ENCODE measurements around the gene HLA-DOA.
A peak's percentile ranks its signal among the peaks of the same experiment; 100 is the strongest.

HLA-DOA gene

DNA sequence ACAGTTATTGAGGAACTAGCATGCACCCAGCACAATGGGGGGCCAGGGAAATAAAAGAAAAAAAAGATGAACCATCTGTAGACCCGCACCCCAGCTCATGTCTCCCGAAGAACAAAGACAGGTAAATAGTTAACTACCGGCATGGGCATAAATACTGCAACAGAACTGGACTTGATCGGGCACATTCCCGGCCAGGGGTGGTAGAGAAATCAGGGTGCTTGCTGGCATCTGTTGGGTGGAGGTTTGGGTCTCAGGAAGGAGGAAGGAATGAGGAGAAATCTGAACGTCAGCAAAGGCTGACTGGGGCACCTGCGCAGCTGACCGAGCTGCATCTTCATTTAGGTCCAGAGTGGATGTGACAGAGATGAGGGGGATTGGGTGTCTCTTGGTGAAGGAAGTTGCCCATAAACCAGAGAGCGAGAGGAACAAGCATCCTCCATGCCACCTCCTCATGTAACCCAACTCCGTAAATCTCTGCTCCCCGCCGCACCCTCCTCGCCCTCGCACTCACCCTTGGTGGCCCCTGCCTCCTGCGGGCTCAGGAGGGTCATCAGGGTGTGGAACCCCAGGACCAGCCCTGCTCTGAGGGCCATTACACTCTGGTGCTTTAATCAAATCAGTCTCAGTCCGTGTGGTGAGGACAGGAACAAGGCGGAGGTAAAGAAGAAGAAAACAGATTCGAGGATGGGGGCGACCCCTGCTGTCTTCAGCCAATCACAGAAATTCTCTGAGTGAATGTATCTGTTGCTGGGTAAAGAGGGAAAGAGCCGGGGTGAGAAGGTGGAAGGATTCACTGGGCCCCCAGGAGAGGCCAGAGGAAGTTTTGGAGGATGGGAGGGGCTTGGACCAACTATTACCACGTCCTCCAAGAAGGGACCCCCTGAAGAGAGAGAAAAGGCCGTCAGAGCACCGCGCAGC, at the start of gene HLA-DOA:
Gene HLA-DOA (minus strand): TSS at position 648 of the 918 bp plus-strand sequence.
- peak; percentile 59 to 63 for DNase-seq

DNA sequence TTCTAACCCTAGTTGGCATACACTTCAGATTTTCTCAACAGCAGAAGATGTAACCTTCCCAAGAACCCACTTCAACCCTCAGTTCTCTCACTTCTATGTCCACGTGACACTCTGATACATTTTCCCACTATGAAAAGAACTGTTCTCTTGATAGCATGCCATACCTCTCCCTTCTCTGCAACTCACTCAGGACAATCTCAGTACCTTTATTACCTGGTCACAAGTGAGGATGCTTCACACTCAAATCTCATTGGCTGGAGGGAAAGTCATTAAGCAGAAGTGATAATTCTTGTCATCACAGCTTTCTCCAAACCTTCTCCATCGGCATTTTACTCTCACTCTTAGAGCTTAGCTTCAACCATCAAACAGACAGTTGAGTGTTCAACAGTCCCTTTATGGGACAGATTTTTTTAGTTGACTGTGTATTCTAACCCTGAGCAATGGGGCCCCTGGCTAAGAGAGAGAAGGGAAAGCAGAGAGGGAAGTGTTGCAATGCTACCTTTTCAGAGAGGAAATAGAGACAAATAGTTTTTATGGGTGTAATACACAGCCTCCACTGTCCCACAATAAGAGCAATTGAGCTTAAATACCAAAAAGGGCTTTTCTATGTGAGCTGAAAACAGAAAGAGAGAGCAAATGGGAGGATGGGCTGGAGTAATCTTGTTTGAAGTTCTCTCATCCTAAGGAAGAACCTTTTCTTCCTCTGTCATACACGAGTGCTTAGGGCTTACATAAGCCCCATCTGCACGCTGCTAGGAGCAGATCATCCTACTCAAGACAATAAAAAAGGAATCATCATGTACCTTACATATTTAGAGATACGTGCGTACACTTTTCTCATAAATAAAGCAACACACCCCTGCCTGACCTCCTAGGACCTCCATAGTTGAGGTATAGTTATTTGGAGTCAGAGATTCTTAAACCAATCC, 48.1 kb upstream of the HLA-DOA start:
- DNase-seq: no peak

DNA sequence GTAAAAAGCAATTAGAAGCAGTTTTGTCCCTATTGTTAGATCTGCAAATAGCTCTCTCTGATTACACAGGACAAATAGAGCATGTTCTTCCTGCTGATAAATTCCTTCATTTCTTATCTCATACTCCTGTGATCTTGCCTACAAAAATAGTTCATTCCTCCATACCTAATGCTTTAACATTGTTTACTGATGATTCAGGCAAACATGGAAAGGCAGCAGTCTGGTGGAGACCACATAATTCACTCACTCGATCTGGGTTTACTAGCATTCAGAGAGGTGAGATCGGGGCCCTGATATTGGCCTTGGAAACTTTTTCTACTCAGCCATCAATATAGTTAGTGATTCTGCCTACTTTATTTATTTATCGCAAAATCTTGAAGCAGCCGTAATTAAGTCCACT, 43.8 kb upstream of the HLA-DOA start:
- no peak for DNase-seq

- DNase-seq: no peak
Measured at GRCh38 chr6:33052627-33053026, 43.2 kb upstream of the HLA-DOA start.

DNA sequence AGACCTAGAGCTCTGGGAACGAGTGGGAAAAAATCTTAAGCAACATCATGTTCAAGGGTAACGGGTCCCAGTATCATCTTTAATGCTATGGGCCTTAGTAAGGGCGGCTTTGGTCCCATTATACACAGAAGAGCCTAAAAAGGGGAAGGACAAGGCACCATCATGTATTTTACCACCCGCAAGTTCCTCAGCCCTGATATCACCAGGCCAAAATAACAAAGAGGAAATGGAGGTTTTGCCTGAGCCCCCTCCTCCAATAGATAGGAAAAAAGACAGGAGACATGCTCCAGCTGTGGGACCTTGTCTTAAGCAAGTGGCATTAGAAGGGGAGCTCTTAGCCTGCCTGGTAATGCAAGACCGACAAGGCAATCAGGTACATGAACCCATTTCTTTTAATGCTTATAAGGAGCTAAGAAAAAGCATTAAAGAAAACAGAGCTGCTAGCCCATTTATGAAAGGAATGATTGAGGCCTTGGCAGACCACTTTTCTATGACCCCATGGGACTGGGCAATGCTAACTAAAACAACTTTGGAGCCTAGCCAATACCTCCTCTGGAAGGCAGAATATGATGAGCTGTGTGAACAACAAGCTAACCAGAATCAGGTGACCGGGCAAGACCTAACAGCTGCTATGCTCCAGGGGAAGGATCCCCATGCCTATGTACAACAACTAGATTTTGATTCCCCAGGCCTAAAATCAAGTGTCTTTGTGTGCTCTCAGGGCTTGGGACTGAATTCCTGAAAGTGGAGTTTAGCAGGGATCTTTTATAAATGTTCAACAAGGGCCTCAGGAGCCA, 40.8 kb upstream of the HLA-DOA start:
- no peak for DNase-seq

DNA sequence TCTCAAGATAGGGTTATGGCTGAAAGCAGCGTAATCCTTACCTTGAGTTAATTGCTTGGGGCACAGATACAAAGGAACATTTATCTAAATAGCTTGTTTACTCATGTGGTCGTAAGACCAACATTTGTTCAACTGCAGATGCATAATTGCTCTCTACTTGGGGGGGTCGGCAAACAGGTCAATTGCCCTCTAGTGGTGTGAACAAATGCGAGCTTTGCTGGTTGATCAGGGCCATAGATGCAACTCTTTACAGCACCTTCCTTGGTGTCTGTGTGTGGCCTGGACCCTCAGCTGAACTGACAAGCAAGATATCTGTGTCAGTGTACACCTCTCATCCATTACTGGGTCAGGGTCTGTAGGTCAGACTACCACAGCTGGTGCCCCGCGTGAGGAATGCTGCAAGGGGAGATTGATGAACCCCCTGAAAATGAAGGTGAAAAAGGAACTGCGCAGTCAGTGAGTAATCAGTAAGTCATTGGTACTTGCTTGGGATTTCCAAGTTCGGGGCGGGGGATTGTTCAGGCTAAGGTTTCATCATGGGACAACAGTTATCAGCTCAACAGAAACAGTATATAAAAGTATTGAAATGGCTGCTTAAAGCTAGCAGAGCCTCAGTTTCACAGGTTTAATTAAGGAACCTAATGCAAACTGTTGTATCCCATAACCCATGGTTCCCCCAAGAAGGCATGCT, 40.1 kb upstream of the HLA-DOA start:
- no peak for DNase-seq

DNA sequence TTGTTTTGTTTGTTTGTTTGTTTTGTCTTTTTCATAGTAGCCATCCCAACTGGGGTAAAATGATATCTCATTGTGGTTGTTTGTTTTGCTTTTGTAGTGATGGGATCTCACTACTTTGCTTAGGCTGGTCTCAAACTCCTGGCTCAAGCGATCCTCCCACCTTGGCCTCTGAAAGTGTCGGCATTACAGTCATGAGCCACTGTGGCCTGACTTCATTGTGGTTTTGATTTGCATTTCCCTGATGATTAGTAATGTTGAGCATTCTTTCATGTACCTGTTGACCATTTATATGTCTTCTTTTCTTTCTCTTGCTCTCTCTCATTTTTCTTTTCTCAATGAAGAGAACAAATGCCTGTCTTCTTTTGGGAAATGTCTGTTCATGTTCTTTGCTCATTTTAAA, 30.8 kb upstream of the HLA-DOA start:
- no peak for DNase-seq

DNA sequence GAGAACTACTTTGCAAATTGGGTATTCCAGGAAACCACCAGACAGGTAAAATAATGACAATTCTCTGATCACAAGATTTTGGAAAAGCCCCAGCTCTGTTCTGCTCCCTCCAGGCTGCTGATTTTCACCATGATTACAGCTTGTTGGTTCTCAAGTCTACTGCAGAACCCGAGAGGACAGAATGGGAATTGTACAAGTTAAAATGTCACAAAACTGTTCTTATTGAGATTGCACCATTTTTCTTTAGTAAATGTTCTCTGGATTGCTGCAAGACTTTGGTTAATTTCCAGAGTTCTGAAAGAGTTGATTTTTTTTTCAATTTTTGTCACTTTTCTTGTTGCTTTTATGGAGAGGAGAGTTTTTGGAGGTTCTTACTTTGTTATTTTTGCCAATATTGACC, 27.1 kb upstream of the HLA-DOA start:
- DNase-seq: no peak

GRCh38 chr6:33034554-33034953, 25.2 kb upstream of the HLA-DOA start:
- no peak for DNase-seq

DNA sequence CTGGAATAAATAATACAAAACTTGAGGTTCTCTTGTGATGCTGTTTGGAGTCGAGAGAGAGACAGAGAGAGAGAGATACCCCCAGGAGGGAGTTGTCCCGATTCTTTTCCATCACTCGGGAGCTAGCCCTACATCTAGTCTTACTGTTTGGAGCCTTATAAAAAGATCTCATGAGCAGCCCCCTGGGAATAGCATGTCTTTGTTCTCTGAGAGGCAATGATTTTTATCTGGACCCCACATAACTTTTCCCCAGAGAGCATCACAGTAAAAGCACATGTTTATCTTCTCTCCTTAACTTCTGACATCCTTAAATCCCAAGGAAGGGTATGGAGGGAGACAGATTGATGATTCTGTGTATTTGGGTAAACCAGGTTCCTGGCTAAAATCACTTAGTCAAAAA, 20.9 kb upstream of the HLA-DOA start:
- no peak for DNase-seq

GRCh38 chr6:33029328-33030184, 20.2 kb upstream of the HLA-DOA start:
- DNase-seq: no peak

DNA sequence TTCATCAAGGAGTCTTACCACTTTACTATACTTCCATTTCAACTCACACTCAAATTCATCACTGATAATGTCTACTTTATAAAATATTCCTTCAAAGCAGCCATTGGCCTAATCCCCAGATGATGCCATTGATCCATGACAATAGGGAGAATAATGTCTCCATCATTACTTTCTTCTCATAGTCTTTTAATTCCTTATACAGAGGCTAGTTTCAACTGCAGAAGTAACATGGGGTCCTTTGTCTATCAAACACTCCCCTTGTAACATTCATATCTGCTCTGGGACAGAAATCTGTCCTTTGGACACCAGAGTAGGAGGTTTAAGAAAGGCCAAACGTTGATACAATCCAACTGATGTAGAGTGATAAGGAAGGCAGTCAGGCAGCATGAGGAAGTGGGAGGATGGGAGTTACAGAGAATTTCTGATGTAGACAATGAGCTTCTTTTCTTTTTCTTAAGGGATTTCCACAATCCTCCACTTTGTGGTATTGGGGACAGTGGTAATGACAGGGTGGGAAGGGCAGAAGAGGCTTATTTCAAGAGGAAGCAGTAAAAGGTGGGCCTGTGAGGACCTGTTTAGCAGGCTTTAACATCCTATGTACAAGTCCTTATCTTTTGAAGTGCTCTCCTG, 18.9 kb upstream of the HLA-DOA start:
- no peak for DNase-seq

DNA sequence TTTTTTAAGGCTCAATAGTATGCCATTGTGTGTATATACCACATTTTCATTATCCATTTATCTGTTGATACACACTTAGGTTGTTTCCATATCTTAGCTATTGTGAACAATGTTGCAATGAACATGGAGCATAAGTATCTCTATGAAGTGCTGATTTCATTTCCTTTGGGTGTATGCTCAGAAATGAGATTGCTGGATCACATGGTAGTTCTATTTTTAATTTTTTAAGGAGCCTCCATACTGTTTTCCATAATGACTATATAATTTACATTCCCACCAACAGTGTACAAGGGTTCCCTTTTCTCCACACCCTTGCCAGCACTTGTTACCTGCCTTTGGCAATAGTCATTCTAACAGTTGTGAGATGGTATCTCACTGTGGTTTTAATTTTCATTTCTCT, 15.1 kb upstream of the HLA-DOA start:
- DNase-seq: no peak

- no peak for DNase-seq
Measured at GRCh38 chr6:33023536-33023935, 14.1 kb upstream of the HLA-DOA start.

- DNase-seq: no peak
Measured at GRCh38 chr6:33021917-33022316, 12.5 kb upstream of the HLA-DOA start.

DNA sequence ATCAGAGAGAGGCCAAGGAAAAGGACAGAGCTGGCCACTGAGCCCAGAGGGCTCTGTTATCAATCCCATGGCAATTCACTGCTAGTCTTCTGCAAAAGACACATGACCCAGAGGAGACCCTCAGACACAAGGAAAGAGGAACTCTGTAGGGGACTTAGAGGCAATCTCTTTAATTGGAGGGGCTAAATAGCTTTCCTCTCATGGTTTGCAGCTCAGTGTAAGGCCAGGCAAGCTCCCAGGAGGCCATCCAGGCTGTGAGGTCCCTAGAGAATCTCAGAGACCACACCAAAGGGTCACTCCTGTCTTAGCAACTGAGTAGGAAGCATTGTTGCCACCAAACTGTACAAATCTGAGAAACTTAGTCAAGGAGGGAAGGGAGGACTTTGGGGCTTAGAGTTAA, 10.0 kb upstream of the HLA-DOA start:
- DNase-seq: no peak

DNA sequence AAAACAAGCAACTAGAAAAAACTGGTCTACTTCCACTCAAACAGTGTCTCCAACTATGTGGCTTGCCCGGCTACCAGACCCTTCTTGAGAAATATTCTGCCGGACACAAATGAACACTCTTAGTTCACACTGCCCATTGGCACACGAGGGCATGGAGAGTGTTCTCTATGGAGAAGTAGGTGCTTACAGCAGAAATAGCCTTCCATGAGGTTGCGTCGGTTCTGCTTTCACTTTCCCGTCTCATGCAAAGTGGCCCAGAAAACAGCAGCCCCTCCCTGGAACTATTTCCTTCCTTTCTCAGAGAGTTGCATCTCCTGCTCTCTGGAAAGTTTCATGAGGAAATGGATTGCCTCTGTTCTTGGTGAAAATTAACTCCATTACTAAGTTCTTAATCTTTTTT, 9.5 kb upstream of the HLA-DOA start:
- no peak for DNase-seq

GRCh38 chr6:33018418-33018817, 9.0 kb upstream of the HLA-DOA start:
- DNase-seq: no peak

DNA sequence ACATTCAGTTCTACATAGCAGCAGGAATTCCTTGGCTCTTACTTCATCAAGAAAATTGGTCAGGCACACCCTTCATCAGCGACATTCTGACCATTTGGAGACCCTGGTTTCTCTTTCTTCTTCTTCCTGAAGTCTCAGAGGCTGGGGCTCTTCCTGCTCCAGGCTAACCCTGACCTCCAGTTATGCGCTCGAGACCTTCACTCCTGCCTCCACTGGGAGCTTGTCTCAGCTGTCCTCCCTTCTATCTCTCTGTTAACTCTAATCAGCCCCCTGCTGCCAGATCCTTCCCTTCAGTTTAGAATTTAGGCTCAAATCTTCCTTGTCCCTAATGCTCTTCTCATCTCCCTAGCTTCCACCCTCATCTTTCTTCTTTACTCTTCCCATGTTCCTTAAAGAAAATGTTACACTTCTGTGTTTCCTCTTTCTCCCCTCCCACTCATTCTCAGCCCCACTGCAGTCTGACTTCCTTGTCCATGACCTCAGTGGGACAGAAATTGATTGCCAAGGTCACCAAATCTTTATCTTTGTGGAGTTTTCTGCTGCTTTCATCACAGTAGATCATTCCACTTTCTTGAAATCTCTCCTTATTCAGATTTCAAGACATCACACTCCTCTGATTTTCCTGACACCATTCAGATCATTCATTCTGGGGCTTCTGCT, 8.4 kb upstream of the HLA-DOA start:
- no peak for DNase-seq

DNA sequence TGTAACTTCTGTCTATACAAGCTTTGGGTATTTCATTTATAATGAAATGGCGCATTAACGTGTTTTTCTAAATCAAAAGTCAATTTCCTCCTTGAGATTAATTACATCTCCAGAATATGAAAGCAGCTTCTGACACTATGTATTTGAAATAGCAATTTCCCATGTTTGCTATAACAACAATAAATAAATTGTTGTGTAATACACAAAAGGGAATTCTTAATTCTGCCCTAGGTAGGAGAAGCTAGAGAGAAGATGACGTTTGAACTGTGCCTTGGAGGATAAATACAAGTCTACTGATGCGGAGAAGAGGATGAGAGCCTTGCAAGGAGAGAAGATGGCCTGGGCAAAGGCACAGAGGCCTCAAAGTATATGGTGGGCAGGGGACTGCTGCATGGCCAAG, 7.6 kb upstream of the HLA-DOA start:
- DNase-seq: no peak

Measured in activated T-cell treated with anti-CD3 and anti-CD28 coated beads, Interleukin-2, amount 50 U/mL, for 48 hours (primary cell).